Ectodermal cell (in vitro differentiated cells): ENCODE measurements around the gene LCP2. TPM values are rescaled to one million over a fixed set of nuclear protein-coding genes. Genes with fewer than 3 reads are reported as not detected.

Source experiments
- H3K27ac ChIP-seq: 2 replicates; pipeline ENCODE4 v1.7.0; 2013; ENCODE audit warnings: mild to moderate bottlenecking, low read depth, low read length; ENCODE audit not compliant: insufficient read depth, poor library complexity, severe bottlenecking
- H3K27me3 ChIP-seq: 2 replicates; pipeline ENCODE4 v1.7.0; 2013; ENCODE audit warnings: mild to moderate bottlenecking, low read length; ENCODE audit not compliant: insufficient read depth, control insufficient read depth, poor library complexity, severe bottlenecking
- H3K36me3 ChIP-seq: one replicate; pipeline ENCODE4 v1.7.0; 2013; ENCODE audit warnings: low read length; ENCODE audit not compliant: control insufficient read depth, insufficient read depth
- H3K4me1 ChIP-seq: one replicate; pipeline ENCODE4 v1.7.0; 2013; ENCODE audit warnings: low read length; ENCODE audit not compliant: control insufficient read depth, insufficient read depth
- H3K4me3 ChIP-seq: 2 replicates; pipeline ENCODE4 v1.7.0; 2013; ENCODE audit warnings: low read depth, low read length, control low read depth; ENCODE audit not compliant: insufficient read depth
- H3K9me3 ChIP-seq: 2 replicates; pipeline ENCODE4 v1.7.0; 2013; ENCODE audit warnings: mild to moderate bottlenecking, low read length, moderate library complexity; ENCODE audit not compliant: control insufficient read depth
- WGBS, 2 experiments: methylation state at CpG; one replicate each; pipeline ENCODE4 v1.1.7; 2013; ENCODE audit warnings: missing lambda C conversion rate in 2 of 2; 5-methylcytosine and 5-hydroxymethylcytosine counted together
- polyA plus RNA-seq, 4 experiments: library from polyadenylated mRNA; stranded (reverse); fragments of 50-300 nt; gene quantifications; one replicate each; pipeline ENCODE4 v1.2.3, GENCODE V29; 2013

The LCP2 gene
- polyA plus RNA-seq (2013, experiment 1 of 4): not detected
- not detected for polyA plus RNA-seq (2013, experiment 2 of 4)
- polyA plus RNA-seq (2013, experiment 3 of 4): not detected
- polyA plus RNA-seq (2013, experiment 4 of 4): not detected

DNA sequence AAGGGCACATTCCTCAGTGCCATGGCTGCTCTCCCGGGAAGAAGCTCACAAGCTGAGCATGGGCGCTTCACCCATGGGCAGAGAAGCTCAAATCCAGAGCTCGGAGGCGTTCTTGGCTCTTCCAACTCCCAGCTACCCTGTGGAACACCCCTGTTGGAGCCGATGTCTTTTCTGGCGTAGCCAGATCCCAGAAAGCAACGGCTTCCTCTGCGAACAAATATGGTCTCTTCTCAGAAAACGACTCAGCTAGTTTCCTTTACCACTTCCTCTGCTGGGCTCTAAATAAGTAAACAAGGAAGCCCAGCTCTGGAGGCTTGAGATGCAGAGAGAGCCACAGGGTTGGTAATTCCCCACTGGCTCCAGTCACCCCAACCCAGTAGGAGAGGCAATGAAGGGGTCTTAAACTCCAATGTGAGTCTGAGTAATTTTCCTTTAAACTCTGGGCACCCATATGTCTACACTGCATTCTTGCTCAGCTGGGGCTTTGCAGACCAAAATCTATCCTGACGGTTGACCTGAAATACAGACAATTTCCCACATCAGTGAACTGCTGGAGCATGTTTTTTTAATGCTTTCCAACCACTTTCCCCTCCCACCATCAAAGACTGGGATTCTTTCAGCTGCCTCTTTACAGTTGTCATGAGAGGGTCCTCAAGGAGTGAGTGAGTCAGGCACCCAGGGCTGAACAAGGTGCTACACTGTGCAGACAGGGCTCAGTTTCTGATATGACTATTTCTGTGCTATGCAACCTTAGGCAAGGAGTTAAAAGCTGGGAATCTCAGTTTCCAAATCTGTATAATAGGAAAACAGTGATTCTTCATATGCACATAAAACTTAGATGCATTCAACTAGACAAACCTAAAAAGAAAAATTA, at the start of gene LCP2:
TSS of gene LCP2 (minus strand) at position 189 of the 874 bp plus-strand sequence. CDS start at position 23, 166 bp downstream.
- H3K36me3 ChIP-seq: no peaks in the 10 kb centered on the region
- WGBS, 2 experiments: 92 to 95% methylated on average over 10 of the region's 10 CpGs
- H3K27ac ChIP-seq: no peak within 1 kb of the TSS
- H3K4me3 ChIP-seq: no peak within 1 kb of the TSS
- H3K27me3 ChIP-seq: no peaks in the 10 kb centered on the region
- H3K4me1 ChIP-seq: peaks cover 4% of the 10 kb centered on the region
- no peaks in the 10 kb centered on the region for H3K9me3 ChIP-seq

DNA sequence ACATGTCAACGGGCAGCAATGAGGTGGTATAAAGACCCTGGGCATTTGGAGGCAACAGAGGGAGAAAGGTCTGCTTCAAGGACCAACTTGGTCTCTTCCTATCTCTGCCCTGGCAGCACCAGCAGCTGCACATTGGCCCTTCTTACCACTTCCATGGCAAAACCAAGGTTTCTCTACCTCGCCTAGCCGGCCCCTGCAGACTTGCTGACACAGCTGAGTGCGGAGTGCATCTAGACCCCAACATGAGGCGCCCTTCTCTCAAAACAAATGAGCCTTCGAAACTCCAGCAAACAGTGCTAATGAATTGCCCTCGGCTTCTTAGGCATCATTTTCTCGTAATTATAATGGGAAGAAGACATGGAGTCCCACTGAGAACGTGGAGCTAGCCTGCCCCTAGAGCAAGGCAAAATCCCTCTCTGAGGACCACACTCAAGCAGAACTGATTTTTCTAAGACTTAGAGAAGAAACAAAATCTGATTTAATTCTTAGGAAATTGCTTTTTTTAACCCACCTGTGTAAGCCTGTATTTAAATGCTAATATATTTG, 49.5 kb upstream of the LCP2 start:
- WGBS, 2 experiments: 78 to 84% methylated on average over 9 of the region's 9 CpGs
- H3K36me3 ChIP-seq: no peaks in the 10 kb centered on the region
- H3K27ac ChIP-seq: no peak overlapping the region
- H3K4me1 ChIP-seq: no peaks in the 10 kb centered on the region
- no peaks in the 10 kb centered on the region for H3K9me3 ChIP-seq
- H3K27me3 ChIP-seq: no peaks in the 10 kb centered on the region
- H3K4me3 ChIP-seq: no peak overlapping the region

DNA sequence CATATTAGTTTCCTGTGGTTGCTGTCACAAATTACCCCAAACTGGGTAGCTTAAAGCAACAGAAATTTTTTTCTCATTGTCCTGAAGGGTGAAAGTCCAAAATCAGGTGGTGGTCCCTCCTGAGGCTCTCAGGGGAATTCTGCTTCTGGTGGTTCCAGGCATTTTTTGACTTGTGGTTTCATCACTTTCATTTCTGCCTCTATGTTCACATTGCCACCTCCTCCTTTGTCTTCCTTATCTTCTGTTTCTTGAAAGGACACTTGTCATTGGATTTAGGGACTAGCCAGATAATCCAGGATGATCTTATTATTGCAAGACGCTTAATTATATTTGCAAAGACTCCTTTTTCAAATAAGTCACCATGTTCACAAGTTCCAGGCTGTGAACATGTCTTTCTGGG, 48.4 kb upstream of the LCP2 start:
- Histone ChIP-seq H3K4me3 (no peak overlapping the region), H3K27ac (no peak overlapping the region)
- WGBS, 2 experiments: 92 to 93% methylated on average over 1 of the region's 1 CpG

DNA sequence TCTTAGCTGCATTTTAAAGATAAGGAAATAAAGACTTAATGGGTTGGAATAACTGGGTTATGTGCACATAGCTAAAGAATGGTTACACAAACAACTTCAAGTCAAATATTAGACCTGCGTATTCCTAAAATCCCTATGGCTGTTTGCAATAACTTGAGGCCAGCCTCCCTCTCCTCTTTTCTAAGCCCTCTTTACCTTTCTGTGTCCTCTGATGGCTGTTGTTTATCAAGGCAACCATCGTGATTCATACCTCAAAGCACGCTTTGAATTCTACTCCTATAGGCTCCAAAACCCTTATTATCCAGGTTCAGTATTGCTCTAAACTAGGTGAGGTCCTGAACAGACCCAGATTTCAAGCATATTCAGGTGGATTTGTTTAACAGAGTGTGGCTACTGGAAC, 45.6 kb upstream of the LCP2 start:
- Histone ChIP-seq H3K4me1 (no peaks in the 10 kb centered on the region), H3K9me3 (peaks cover 4% of the 10 kb centered on the region), H3K27me3 (no peaks in the 10 kb centered on the region), H3K27ac (no peak overlapping the region), H3K4me3 (no peak overlapping the region), H3K36me3 (no peaks in the 10 kb centered on the region)
- 93 to 96% methylated on average over 3 of the region's 3 CpGs for WGBS, 2 experiments

More for the DNA sequence above, 48.4 kb upstream of the LCP2 start:
- peaks cover 4% of the 10 kb centered on the region for H3K9me3 ChIP-seq
- no peaks in the 10 kb centered on the region for H3K4me1 ChIP-seq
- H3K27me3 ChIP-seq: no peaks in the 10 kb centered on the region
- H3K36me3 ChIP-seq: no peaks in the 10 kb centered on the region

DNA sequence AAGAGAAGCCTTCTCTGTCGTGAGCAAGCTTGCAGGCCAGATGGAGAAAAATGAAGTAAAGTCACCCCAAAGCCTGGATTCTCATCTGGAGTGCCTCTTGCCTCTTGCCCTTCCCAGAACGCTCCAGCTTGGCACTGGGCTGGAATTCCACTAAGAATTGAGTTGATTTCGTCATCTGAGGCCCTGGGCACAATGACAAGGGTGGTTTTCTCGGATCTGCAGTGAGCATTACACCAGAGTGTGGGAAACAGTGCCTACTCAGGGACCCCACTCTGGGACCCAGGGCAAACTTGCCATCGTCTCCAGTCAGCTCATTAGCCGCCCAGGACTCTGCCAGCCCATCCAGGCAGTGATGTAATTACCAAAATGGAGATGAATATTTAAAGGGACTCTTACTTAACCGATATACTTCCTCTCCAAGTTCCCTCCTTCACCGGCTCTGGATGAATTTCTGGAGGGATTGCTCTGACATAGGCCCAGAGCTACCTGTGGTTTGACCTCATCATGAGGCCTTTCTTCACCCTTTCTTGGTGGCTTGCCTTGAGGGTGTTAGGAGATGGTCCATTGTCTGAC, 44.7 kb upstream of the LCP2 start:
- Histone ChIP-seq H3K4me1 (peaks cover 5% of the 10 kb centered on the region), H3K36me3 (no peaks in the 10 kb centered on the region), H3K27ac (no peak overlapping the region), H3K4me3 (no peak overlapping the region), H3K27me3 (no peaks in the 10 kb centered on the region), H3K9me3 (peaks cover 4% of the 10 kb centered on the region)
- WGBS, 2 experiments: 93 to 94% methylated on average over 8 of the region's 8 CpGs

DNA sequence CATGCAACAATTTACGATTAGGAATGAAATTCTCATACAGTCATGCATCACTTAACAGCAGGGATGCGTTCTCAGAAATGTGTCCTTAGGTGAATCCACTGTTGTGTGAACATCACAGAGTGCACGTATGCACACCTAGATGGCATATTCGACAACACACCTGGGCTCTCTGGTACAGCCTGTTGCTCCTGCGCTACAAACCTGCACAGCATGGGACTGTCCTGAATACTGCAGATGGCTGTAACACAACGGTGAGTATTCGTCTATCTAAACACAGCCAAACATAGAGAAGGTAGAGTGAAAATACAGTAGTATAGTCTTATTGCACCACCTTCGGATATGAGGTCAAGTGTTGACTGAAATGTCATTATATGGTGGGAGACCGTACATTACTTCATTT, 44.0 kb upstream of the LCP2 start:
- Histone ChIP-seq H3K4me3 (no peak overlapping the region), H3K27me3 (no peaks in the 10 kb centered on the region), H3K9me3 (peaks cover 4% of the 10 kb centered on the region), H3K27ac (no peak overlapping the region), H3K4me1 (peaks cover 8% of the 10 kb centered on the region), H3K36me3 (no peaks in the 10 kb centered on the region)
- WGBS, 2 experiments: 96 to 98% methylated on average over 5 to 9 of the region's 9 CpGs

DNA sequence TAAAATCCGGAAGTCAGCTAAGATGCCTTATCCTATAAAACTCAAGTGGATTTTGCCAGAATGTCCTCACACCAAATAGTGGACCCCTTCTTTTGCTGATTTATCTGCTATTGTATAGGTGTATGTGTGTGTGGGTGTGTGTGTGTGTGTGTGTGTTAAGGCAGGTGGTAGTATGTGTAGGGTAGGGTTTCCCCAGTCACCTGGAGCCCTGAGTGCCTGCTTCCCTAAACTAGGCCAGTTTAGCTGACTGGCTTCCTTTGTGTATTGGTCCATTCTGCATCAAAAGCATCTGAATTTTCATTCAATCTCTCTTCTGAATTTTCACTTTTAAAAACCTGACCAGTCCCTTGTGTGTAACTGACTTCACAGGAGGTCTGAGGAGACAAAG, 42.2 kb upstream of the LCP2 start:
- H3K9me3 ChIP-seq: peaks cover 4% of the 10 kb centered on the region
- H3K4me3 ChIP-seq: no peak overlapping the region
- H3K27ac ChIP-seq: no peak overlapping the region
- WGBS, 2 experiments: 100% methylated on average over 1 of the region's 1 CpG
- no peaks in the 10 kb centered on the region for H3K36me3 ChIP-seq
- H3K27me3 ChIP-seq: no peaks in the 10 kb centered on the region
- peaks cover 8% of the 10 kb centered on the region for H3K4me1 ChIP-seq

DNA sequence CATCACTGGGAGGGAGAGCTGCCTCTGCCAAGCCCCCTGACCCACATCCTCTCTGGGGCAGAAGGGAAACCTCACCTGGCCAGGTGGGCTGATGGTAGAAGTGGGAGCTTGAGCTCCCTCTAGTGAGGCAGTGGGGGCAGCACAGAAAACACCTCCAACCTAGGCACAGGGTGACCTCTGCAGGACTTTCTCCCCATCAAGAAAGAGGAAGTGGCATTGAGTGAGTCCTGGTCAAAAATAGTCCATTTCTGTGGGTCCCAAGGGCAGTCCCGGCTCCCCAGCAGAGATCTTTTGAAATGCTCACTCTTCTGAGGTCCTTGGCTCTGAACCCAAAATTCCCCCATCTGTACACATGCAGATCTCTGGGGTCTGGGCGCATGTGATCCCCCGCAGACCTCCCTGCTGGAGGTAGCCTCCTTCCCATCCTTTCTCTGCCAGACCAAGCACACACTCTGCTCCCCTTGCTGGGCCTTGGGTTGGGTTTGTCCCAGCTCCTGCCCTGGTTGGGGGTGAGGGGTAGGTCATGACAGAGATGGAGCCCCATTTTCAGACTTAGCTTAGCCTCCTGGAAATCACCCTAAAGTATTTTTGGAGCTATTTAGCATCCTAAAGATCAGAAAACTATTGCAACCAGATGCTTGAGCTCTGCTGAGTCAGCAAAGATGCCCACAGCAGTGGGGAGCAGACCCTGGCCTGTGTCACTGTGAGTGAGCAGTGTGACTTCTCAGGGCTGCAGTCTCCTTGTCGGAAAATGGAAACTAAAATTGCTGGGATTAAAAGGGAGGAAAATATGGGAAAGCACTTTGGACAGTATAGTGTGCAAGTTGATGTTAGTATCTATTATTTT, 41.6 kb upstream of the LCP2 start:
- Histone ChIP-seq H3K36me3 (no peaks in the 10 kb centered on the region), H3K4me1 (peaks cover 8% of the 10 kb centered on the region), H3K27me3 (no peaks in the 10 kb centered on the region), H3K9me3 (peaks cover 4% of the 10 kb centered on the region), H3K4me3 (no peak overlapping the region), H3K27ac (no peak overlapping the region)
- 91 to 92% methylated on average over 4 of the region's 4 CpGs for WGBS, 2 experiments

DNA sequence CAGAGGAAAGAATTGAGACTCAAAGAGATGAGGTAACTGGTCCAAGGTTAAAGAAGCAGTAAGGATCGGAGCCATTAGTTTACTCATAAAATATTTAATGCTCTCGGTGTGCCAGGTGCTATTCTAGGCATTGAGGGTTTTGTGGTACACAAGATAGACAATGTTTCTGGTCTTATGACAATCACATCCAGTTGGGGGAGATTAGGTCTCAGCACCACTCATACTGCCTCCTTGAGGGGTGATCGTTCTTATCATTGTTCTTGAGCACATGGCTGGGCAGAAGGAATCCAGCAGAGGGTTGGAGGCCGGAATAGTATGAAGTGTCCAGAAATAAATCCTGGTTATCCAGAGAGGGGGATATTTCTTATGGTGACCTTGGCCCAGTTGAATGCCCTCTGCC, 40.7 kb upstream of the LCP2 start:
- no peaks in the 10 kb centered on the region for H3K36me3 ChIP-seq
- no peak overlapping the region for H3K4me3 ChIP-seq
- WGBS, 2 experiments: 92 to 97% methylated on average over 4 of the region's 4 CpGs
- peaks cover 17% of the 10 kb centered on the region for H3K4me1 ChIP-seq
- H3K9me3 ChIP-seq: peaks cover 4% of the 10 kb centered on the region
- no peak overlapping the region for H3K27ac ChIP-seq
- H3K27me3 ChIP-seq: no peaks in the 10 kb centered on the region
